PC-3 (cell line): Measurements from ENCODE around the gene FBXL19. TPM values are rescaled to one million over a fixed set of nuclear protein-coding genes. Genes with fewer than 3 reads are reported as not detected.
A peak's percentile ranks its signal among the peaks of the same experiment; 100 is the strongest.

Experiments
- ATAC-seq: fragments of 200-7000 bp; cut with Tn5 transposase; 2 replicates; pipeline ENCODE4 v1.9.1; 2020; ENCODE audit warnings: mild to moderate bottlenecking, moderate library complexity
- BruUV-seq: library from RNA; stranded (reverse); fragments of 400-500 nt; replicated peaks from 2 replicates; lab custom pipeline; 2021; lab: Mats Ljungman, UMichigan
- CTCF ChIA-PET: fragments of 300-600 bp; sonication (Branson Sonifier 250); formaldehyde crosslinking; loops from one replicate; lab custom pipeline; 2022; ENCODE audit warnings: antibody characterized with exemption; lab: Charles Lee
- POLR2A ChIA-PET: fragments of 300-600 bp; sonication (Branson Sonifier 250); formaldehyde crosslinking; loops from one replicate; lab custom pipeline; 2022; ENCODE audit warnings: antibody characterized with exemption; ENCODE audit not compliant: unreplicated experiment; lab: Charles Lee
- DNase-seq: peaks from one replicate; pipeline ENCODE4 v3.0.0-alpha.2; 2015
- H2AFZ ChIP-seq: fragments of 300-600 bp; sonication (generic); 2 replicates; pipeline ENCODE4 v1.6.0; 2016; ENCODE audit warnings: antibody characterized with exemption, low read length
- H3F3A ChIP-seq: fragments of 300-600 bp; sonication (generic); one replicate; pipeline ENCODE4 v1.6.0; 2017; ENCODE audit warnings: antibody characterized with exemption, low read length, control low read depth, mild to moderate bottlenecking; ENCODE audit not compliant: unreplicated experiment
- H3K27ac ChIP-seq: fragments of 300-600 bp; sonication (generic); 2 replicates; pipeline ENCODE4 v1.5.1; 2016; ENCODE audit warnings: mild to moderate bottlenecking, low read length
- H3K27me3 ChIP-seq: fragments of 300-600 bp; sonication (generic); 2 replicates; pipeline ENCODE4 v1.6.1; 2016; ENCODE audit warnings: low read length, mixed read lengths
- H3K36me3 ChIP-seq: fragments of 300-600 bp; sonication (generic); 2 replicates; pipeline ENCODE4 v1.6.1; 2016; ENCODE audit warnings: low read depth, mixed run types, low read length, mixed read lengths
- H3K4me1 ChIP-seq: fragments of 300-600 bp; sonication (generic); 2 replicates; pipeline ENCODE4 v1.5.1; 2016; ENCODE audit warnings: low read length; ENCODE audit not compliant: insufficient read depth
- H3K4me2 ChIP-seq: fragments of 300-600 bp; sonication (generic); 2 replicates; pipeline ENCODE4 v1.6.0; 2016; ENCODE audit warnings: low read length
- H3K4me3 ChIP-seq: fragments of 300-600 bp; sonication (generic); 2 replicates; pipeline ENCODE4 v1.5.1; 2016; ENCODE audit warnings: mild to moderate bottlenecking, low read length, mixed read lengths
- H3K79me2 ChIP-seq: fragments of 300-600 bp; sonication (generic); 2 replicates; pipeline ENCODE4 v1.6.1; 2017; ENCODE audit warnings: low read length, mixed read lengths
- H3K9ac ChIP-seq: fragments of 300-600 bp; sonication (generic); 2 replicates; pipeline ENCODE4 v1.6.0; 2016; ENCODE audit warnings: mild to moderate bottlenecking, low read length
- H3K9me2 ChIP-seq: fragments of 300-600 bp; sonication (generic); replicated peaks from 2 replicates; pipeline ENCODE4 v1.6.1; 2016; ENCODE audit warnings: mixed run types, low read length, mixed read lengths
- H3K9me3 ChIP-seq: fragments of 300-600 bp; sonication (generic); 2 replicates; pipeline ENCODE4 v1.6.1; 2016; ENCODE audit warnings: low read length, mixed read lengths
- H4K20me1 ChIP-seq: fragments of 300-600 bp; sonication (generic); 2 replicates; pipeline ENCODE4 v1.6.1; 2016; ENCODE audit warnings: low read length, mixed read lengths
- EZH2 ChIP-seq: fragments of 300-600 bp; sonication (generic); IDR thresholded peaks from one replicate; pipeline ENCODE4 v1.6.1; 2017; ENCODE audit warnings: antibody characterized with exemption, mild to moderate bottlenecking, low read length; ENCODE audit not compliant: unreplicated experiment
- EZH2phosphoT487 ChIP-seq: fragments of 300-600 bp; sonication (generic); IDR thresholded peaks from 2 replicates; pipeline ENCODE4 v1.6.1; 2018; ENCODE audit warnings: mild to moderate bottlenecking, antibody characterized with exemption, low read length, borderline replicate concordance
- intact Hi-C: fragments of 100-400 bp; cut with micrococcal nuclease; formaldehyde crosslinking; loops from 2 replicates; pipeline ENCODE4 v1.9.0; 2023
- total RNA-seq: library from RNA; depleted of rRNA; stranded (reverse); fragments of >200 nt; gene quantifications from 2 replicates; pipeline ENCODE4 v1.2.3, GENCODE V29; 2014
- TF ChIP-seq, protein P1 (sequence below): fragments of 300-600 bp; sonication (generic); conservative IDR thresholded peaks from 2 replicates; pipeline ENCODE4 v1.5.1; 2017; ENCODE audit warnings: antibody characterized with exemption, low read depth, mild to moderate bottlenecking, low read length

FBXL19 gene
- total RNA-seq, 1 experiment from 2014 or later, result 36.2 TPM

DNA sequence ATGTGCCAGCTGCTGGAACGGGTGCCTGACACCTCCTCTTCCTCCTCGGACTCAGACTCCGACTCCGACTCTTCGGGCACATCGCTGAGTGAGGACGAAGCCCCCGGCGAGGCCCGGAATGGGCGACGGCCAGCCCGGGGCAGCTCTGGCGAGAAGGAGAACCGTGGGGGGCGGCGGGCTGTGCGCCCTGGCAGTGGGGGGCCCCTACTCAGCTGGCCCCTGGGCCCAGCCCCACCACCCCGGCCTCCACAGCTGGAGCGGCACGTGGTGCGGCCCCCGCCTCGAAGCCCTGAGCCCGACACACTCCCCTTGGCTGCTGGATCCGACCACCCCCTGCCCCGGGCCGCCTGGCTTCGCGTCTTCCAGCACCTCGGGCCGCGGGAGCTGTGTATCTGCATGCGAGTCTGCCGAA is 6.8 kb downstream of the FBXL19 start:
- H3K27ac ChIP-seq, result no peak overlapping the region
- H3K4me2 ChIP-seq, result no peak overlapping the region
- H3K4me3 ChIP-seq, result no peak overlapping the region
- no peaks in the 10 kb centered on the region for H3K9me3 ChIP-seq
- H3K79me2 ChIP-seq, result no peaks in the 10 kb centered on the region
- H3K27me3 ChIP-seq, result no peaks in the 10 kb centered on the region
- H3F3A ChIP-seq, result no peaks in the 10 kb centered on the region
- no peaks in the 10 kb centered on the region for H3K9me2 ChIP-seq
- ATAC-seq (no peak), DNase-seq (no peak)
- no peak overlapping the region for H3K9ac ChIP-seq
- ChIA-PET POLR2A (no interaction called here), CTCF (no interaction called here)
- no peaks in the 10 kb centered on the region for H3K4me1 ChIP-seq
- intact Hi-C loops, result no loop called here
- BruUV-seq, result no TSS peak
- TF ChIP-seq EZH2, result no peak
- TF ChIP-seq, protein P1, sequence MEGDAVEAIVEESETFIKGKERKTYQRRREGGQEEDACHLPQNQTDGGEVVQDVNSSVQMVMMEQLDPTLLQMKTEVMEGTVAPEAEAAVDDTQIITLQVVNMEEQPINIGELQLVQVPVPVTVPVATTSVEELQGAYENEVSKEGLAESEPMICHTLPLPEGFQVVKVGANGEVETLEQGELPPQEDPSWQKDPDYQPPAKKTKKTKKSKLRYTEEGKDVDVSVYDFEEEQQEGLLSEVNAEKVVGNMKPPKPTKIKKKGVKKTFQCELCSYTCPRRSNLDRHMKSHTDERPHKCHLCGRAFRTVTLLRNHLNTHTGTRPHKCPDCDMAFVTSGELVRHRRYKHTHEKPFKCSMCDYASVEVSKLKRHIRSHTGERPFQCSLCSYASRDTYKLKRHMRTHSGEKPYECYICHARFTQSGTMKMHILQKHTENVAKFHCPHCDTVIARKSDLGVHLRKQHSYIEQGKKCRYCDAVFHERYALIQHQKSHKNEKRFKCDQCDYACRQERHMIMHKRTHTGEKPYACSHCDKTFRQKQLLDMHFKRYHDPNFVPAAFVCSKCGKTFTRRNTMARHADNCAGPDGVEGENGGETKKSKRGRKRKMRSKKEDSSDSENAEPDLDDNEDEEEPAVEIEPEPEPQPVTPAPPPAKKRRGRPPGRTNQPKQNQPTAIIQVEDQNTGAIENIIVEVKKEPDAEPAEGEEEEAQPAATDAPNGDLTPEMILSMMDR, result no peak
- TF ChIP-seq EZH2phosphoT487, result no peak
- H4K20me1 ChIP-seq, result no peaks in the 10 kb centered on the region
- H2AFZ ChIP-seq, result no peak overlapping the region
- H3K36me3 ChIP-seq, result no peaks in the 10 kb centered on the region; the same call in 1 of the 2 replicates

- Histone ChIP-seq H3K36me3 (no peaks in the 10 kb centered on the region; the same call in 1 of the 2 replicates), H3K9ac (no peak overlapping the region), H3K9me3 (no peaks in the 10 kb centered on the region), H3K9me2 (no peaks in the 10 kb centered on the region), H3K27me3 (no peaks in the 10 kb centered on the region), H3K4me2 (no peak overlapping the region), H4K20me1 (no peaks in the 10 kb centered on the region), H3K27ac (no peak overlapping the region), H3K4me1 (no peaks in the 10 kb centered on the region), H3K79me2 (no peaks in the 10 kb centered on the region), H2AFZ (no peak overlapping the region), H3F3A (no peaks in the 10 kb centered on the region), H3K4me3 (no peak overlapping the region)
- TF ChIP-seq EZH2, result no peak
- TF ChIP-seq EZH2phosphoT487, result no peak
- TF ChIP-seq, protein P1, result no peak
- intact Hi-C loops, result no loop called here
- no peak for DNase-seq
- ChIA-PET CTCF (no interaction called here), POLR2A (no interaction called here)
- no TSS peak for BruUV-seq
- ATAC-seq, result no peak
These were observed 7.8 kb downstream of the FBXL19 start for GRCh38 chr16:30931068-30931650.

DNA sequence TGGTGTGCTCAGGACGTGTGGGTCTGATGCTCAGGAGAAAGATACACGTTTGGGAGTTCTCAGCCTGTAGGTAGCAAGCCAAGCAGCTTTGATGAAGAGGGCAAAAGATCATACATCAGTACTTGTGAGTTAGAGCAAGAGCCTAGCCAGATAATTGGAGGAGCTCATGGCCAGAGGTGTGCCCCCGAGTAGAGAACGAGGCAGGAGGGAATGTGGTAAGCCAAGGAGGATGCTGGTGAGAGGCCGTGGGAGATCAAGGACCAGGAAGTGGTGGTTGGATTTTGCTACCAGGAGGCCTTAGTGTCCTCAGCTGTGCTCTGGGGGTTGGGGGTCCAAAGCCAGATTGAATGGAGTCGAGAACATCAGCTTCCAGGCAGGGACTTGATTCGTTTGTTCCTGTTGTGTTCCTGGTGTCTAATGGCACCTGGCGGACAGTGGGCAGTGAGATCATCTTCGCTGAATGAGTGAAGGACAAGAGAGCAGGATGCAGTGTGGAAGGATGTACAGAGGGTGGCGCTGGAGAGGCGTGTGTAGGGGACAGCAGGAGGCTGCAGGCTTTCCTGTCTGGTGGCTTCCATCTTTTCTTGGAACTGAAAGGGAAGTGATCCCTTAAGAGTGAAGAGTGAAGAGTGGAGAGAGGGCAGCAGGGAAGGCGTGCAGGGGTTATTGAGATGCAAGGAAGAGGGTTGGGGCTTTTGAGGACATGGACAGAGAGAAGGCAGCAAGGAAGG is 11.6 kb downstream of the FBXL19 start:
- Histone ChIP-seq H3K36me3 (no peaks in the 10 kb centered on the region; the same call in 1 of the 2 replicates), H3K79me2 (no peaks in the 10 kb centered on the region), H4K20me1 (no peaks in the 10 kb centered on the region), H3F3A (no peaks in the 10 kb centered on the region), H3K27me3 (no peaks in the 10 kb centered on the region), H3K4me1 (0 out of 2 replicates have a peak, but pooled peaks cover 4% of the 10 kb centered on the region), H3K9me2 (no peaks in the 10 kb centered on the region), H2AFZ (no peak overlapping the region), H3K9ac (no peak overlapping the region), H3K4me3 (no peak overlapping the region), H3K27ac (no peak overlapping the region), H3K4me2 (no peak overlapping the region), H3K9me3 (no peaks in the 10 kb centered on the region)
- DNase-seq (peak; percentile 43), ATAC-seq (peak; percentile 31; the same call in 1 of the 2 replicates)
- intact Hi-C loops, result no loop called here
- BruUV-seq, result no TSS peak
- POLR2A ChIA-PET, result no interaction called here
- TF ChIP-seq EZH2, result no peak
- TF ChIP-seq, protein P1, result peak; percentile 59
- CTCF ChIA-PET, result no interaction called here
